Stimulated activated CD8-positive, alpha-beta memory T cell treated with anti-CD3 and anti-CD28 coated beads, Interleukin-15, amount 100 ng/mL, for 4 hours (primary cell): ENCODE results near the gene ASTN1.

Experiments
- DNase-seq, 2 donors: peaks; one replicate each; pipeline ENCODE4 v3.0.0-alpha.2; 2020; ENCODE audit warnings: low read depth in 2 of 2

ASTN1 gene

DNA sequence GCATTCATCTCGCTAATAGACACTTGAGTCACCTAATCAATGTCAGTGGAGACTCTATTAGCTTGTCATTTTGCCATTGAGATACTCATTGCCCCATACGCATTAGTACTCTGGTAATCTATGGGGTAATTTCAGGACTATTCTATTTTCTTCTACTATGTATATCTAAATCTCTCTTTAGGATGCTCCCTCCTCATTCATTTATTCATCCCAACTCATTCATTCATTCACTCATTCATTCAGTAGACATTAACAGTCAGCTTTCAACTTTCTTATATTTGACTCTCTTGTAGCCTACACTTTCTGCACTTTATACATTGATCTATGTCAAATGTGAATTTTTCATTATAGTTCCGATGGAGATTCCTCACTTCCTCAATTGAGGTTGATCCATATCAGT, 170.9 kb downstream of the ASTN1 start:
- DNase-seq: no peak

DNA sequence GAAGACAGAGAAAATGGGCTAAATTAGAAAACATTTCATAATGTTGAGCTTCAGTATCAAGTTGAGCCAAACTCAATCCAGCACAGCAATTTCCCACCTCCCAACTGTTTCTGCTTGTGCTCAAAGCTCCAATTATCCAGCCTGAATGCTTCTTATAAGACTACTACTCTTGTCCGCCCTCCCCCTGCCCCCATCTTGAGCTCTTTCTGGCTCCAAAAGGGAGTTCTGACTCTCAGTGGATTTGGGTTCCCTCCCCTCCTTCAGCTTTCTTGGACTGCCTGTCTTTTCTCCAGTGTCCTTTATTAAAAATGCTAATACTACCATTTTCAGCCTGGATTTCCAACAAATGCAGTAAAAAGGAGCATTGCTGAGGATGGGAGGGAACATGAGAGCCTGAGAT, 174.8 kb downstream of the ASTN1 start:
- DNase-seq: no peak

DNA sequence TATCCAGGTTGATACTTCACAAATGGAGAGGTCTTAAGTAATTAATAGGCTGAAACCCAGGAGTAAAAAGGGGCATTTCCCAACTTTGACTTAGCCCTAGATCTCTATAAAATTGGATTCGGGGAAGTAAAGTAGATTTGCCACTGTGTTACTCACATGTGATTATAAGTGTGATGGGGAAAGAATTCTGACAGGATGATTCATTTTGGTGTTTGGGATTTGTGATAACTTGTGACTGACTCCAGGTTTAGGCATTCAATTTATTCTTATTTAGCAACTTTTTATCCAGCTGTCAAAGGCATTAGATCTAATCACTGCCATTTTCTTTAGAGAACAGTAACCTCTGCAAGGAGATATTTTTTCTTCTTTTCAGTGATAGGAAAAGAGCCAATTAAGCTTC, 175.5 kb downstream of the ASTN1 start:
- DNase-seq: no peak

DNA sequence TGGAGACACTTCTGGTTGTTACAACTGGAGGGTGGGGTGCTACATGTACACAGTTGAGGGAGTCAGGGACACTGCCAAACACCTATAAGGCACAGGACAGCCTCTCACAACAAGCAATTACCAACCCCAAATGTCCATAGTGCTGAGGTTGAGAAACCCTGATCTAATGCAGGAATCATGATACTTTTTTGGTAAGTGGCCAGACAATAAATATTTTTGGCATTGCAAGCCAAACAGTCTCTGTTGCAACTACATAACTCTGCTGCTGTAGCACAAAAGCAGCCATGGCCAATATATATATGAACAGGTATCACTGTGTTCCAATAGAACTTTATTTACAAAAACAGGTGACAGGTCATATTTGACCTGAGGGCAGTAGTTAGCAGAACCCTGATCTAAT, 177.5 kb downstream of the ASTN1 start:
- no peak for DNase-seq

DNA sequence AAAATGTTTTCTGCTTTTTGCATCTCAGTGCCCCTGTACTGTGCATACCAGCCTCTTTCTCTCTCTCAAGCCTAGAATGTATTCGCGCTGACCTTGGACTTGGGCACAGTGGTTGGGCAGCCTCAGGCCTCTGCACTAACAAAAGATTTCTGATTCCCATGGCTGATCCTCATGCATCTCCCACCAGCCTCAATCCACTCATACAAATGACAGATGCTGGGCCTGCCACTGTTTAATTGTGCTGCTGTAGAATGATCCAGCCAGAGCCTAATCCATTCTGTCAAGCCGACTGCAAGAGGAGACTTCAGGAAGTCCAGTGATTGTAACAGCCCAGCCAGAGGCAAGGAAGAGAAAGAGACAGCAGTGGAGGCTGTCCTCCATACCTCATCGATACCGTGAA, 180.8 kb downstream of the ASTN1 start:
- no peak for DNase-seq

DNA sequence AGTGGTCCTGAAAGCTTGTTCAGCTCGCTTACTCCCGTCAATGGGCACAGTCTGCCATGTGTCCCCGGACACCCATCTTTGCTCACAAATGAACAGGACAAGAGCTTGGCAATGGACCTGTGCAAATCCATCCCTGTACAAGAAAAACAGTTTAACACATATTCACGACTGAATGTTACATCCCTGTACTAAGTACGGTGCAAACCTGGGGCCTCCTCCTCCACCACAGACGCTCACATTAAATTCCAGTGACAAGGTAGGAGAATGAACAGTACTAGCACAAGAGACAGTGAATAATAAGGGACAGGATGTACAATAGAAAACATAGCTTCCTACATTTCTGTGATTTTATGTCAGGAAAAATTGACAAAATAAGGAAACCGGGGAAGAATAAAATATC, 187.7 kb downstream of the ASTN1 start:
- no peak for DNase-seq

DNA sequence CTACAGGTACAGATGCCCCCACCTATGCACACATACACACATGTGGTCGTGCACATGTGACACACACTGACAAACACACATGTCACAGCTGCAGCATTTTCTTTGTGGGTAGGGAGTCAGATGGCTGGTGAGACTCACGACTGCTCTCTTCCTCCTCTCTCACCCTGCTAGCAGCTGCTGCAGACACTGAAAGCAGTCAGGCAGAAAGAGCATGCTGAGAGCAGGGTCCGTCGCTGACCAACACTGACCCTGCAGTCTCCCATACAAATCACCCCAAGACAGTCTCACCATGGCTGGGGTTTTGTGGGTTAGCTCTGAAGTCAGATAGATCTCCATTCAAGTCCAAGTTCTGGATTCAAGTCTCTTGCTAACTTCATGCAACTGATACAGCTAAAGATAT, 188.3 kb downstream of the ASTN1 start:
- no peak for DNase-seq

DNA sequence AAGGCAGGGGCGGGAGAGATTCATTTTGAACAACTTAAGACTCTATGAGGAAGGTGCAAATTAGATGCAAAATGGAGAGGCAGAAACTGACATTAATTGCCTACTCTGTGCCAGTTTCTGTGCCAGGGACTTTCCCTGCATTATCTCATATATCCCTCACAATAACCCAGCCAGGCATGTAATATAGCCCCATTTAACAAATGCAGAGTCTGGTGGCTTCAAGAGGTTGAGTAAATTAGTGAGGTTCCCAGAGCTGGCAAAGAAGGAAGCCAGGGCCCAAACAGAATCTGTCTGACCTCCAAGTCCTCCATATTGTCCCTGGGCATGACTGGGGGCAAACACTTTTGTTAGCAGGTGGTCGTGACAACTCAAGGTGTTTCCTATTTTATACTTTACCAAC, 199.8 kb downstream of the ASTN1 start:
- DNase-seq: no peak

DNA sequence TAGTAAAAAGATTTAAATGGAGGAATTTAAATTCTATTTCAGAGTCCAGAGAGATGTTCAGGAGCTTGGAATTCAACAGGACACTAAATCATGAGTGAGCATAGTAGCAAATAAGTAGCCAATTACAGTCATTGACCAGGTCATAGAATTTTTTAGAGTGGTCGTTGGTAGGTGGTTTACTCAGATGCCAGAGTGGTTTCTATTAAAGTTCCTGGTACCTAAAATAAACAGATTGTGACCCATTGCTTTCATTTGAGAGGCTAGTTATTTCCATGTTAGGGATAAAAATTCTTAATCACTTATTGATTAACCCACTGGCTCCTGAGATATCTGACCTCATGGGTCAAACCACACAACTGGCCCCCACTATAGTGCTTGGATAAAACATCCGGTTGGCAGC, 201.3 kb downstream of the ASTN1 start:
- no peak for DNase-seq

DNA sequence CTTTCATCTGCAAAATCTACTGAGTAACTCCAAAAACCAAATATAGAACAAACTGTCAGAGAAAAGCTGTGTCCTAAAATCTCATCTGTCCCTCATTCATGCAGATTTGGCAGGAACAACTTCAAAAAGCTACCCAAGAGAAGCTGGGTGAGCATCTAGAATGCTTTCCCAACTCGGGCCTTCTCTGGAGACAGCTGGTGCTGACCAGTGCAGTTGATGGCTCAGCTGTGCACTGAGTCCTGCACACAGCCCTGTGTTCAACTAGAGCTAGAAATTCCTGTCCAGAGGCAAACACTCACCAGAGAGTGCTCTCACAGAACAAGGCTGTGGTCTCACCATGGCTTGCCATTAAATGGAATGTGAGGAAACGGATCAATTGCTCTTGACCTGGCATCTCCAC, 202.8 kb downstream of the ASTN1 start:
- no peak for DNase-seq

DNA sequence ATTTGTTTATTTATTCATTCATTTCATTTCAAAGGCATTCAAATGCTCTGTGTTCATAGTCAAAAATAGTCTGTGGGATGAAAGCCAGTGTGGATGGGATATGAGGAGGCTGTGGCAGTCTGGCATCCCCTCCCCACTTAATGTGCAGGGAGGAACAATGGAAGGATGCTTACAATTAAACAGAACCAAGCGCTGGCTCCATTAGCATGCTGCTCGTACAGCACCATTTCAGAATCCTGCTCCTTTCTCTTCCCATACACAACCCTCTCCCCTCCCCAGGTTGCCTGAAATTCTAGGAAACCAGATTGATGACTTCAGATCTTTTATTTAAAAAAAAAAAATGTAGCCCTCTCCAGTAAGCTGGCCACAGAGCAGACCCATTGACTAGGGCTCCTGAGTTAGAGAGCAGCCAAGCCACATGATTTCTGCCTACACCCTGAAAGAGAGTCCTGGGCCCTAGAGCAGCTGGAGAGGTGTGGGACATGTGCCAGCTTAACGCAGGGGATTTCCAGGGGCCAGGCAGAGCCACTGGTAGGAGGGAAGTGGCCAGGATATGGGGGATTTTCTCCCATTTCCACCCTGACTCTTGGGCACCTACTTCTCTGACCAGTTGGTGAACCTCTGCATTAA, 205.2 kb downstream of the ASTN1 start:
- no peak for DNase-seq

DNA sequence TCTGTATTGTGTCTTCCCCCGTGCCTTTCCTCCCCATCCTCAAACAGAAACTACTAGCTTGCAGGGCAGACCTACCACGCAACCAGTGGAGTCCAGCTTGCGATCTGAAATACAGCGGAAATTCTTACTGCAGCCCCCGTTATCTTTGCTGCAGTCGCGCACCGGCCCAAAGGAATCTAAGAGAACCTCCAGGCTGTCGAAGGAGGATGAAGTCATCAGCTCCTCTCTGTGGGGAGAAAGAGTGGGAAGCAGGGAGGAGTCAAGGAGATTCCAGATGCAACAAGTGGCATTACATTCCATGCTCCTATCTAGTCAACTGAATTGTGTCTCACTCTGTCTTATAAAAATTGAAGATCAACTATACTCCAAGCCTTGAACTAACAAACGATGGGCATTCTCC, 206.9 kb downstream of the ASTN1 start:
- no peak for DNase-seq

DNA sequence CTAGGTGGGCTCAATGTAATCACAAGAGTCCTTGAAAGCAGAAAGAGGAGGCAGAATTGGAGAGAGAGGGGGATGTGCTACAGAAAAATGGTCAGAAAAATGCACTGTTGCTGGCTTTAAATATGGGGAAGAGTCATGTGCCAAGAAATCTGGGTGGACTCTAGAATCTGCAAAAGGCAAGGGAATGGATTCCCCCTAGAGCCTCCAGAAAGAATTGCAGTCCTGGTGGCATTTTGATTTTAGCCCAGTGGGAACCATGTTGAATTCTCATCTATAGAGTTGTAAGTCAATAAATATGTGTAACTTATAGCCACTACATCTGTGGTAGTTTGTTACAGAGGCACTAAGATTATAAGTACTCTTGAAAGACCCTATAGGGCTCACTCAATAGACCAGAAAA, 210.3 kb downstream of the ASTN1 start:
- DNase-seq: no peak

DNA sequence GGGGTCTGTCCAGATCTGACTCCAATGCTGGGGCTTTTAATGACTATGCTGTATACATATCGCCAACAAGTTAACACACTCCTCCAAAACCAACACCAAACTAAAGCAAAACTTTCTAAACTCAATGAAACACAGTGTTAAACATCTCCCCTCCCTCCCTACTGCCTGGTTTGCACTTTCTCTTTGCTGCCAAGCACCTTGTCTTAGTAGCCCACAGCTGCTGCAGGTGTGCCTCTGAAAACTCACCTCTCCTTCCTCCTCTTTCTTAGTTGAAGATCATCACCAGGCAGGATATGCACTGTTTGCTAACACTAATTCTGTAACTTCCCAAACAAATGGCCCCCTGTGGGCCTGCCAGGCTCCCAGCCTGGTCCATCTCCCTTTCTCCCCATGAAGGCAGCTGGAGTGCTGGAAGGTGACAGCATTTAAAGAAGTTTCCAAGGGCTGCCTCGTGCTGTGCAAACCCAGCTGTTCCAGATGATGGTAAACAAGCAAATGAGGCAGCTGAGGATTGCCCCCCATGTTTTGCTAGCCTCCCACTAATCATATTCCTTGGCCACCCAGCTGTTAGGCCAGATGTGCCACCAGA, 213.7 kb downstream of the ASTN1 start:
- no peak for DNase-seq

DNA sequence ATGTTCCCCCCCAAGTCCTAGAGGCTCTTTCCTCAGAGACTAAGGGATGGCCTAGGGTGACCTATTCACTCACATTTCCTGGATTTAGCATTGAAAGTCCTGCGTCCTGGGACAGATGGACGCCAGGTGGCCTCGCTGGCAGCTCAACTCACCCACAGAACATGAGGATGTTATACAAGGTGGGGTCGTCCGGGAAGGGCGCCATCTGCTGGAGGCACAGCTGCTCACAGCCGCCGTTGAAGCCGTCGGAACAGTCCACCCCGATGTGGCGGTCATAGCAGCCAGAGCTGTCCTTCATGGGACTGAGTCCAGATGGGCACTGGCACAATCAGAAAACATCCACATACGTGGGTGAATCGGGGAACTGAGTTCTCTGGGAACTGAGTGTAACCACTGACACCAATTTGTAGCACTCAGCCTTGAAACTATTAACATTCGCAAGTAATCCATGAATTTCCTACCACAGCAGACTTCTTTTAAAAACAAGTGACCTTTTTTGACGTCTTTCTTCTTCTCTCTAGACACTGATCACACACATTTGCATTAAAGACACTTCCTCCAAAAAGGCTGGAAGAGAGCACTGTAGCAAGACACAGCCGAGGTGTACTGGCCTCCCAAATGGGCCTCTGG, 215.4 kb downstream of the ASTN1 start:
- no peak for DNase-seq

DNA sequence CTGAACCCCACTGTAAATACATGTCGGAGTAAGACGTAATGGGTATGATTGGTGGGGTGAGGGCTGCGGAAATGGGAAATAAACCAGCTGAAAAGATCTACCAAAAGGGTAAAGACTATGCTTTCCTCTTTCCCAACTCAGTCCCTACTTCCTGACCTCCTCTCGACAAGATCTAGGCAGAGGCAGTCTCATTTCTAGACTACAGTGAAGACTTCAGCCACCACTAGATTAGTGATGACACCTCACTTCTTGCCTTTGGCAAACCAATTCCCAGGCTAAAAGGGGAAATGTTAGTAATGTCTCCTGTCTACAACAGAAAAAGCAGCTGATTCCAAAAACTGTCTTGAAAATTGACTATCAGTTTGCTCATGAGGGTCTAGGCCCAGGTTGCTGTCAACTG, 219.9 kb downstream of the ASTN1 start:
- no peak for DNase-seq

DNA sequence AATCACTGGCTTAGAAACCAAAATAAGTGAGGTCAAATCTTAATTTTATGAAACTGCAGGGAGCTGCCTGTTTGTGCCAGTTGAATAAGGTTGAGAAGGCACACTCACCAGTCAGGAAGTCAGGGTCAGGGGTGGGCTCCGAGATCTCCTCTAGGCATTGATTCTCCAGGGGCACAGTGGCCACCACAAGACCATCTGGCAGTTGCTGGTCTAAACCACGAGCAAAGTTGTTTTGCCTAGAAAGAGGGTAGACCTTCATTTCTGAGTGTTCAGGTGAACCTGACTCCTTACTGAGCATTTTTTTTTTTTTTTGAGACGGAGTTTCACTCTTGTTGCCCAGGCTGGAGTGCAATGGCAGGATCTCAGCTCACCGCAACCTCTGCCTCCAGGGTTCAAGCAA, 220.7 kb downstream of the ASTN1 start:
- no peak for DNase-seq

DNA sequence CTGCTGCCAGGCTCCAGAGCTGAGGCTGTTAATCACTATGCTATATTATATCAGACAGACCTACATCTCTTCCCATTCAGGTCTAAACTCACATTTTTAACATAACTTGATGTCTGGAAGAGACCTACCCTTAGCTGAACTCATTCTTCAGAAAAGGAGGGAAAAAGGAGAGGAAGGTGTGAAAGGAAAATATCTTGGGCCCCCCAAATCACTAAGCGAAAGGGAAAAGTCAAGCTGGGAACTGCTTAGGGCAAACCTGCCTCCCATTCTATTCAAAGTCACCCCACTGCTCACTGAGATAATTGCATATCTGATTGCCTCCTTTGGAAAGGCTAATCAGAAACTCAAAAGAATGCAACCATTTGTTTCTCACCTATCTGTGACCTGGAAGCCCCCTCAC, 222.2 kb downstream of the ASTN1 start:
- DNase-seq: no peak

DNA sequence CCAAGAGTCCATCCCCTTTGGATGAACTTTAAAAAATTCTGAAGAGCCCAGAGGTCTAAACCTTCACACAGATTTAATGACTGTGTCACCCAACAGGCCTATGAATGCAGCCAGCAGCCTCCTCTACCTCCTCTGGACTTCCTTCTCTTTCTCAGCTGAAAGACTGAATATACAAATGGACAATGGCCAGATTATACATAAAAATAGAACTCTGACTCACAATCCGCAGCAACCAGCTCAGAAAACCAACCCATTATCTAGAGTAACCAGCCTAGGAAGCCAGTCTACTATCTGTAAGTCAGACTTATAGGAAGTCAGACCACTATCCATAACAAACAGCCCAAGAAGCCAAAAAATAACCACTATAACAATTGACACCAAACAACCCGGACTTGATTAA, 224.5 kb downstream of the ASTN1 start:
- no peak for DNase-seq

DNA sequence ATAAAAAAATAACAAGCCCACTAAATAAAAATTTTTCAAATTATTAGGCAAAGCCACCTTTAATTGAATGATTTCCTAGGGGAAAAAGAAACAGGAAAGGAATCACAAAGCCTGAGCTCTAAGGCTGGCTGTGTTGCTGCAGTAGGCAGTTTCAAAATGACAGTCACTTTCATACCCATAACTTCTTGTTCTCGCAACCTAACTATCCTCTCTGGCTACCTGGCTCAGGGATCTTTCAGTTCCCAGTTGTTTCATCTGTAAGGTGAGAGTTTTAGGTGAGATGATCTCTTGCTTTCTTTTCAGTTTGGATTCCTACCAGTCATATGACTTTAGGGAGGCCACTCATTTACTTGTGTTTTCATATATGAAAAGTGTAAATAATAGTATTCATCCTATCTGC, 226.1 kb downstream of the ASTN1 start:
- no peak for DNase-seq

DNA sequence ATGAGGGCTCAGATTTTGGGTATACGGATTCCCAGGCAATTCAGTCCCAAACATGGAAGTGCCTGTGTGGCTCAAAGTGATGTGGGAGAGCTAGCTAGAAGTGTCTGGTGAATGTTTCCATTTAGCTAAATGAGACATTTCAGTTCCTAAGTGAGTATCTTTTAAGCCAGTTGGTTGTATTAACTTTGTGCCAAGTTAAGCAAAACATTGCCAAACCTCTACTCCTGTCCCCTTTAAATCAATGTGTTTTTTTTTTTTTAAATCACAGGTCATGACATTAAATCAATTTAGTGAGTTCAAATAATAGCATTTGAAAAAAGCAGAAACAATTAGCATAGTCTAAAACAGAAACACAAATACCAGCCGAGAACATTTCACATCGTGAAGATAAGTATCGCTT, 230.1 kb downstream of the ASTN1 start:
- no peak for DNase-seq

DNA sequence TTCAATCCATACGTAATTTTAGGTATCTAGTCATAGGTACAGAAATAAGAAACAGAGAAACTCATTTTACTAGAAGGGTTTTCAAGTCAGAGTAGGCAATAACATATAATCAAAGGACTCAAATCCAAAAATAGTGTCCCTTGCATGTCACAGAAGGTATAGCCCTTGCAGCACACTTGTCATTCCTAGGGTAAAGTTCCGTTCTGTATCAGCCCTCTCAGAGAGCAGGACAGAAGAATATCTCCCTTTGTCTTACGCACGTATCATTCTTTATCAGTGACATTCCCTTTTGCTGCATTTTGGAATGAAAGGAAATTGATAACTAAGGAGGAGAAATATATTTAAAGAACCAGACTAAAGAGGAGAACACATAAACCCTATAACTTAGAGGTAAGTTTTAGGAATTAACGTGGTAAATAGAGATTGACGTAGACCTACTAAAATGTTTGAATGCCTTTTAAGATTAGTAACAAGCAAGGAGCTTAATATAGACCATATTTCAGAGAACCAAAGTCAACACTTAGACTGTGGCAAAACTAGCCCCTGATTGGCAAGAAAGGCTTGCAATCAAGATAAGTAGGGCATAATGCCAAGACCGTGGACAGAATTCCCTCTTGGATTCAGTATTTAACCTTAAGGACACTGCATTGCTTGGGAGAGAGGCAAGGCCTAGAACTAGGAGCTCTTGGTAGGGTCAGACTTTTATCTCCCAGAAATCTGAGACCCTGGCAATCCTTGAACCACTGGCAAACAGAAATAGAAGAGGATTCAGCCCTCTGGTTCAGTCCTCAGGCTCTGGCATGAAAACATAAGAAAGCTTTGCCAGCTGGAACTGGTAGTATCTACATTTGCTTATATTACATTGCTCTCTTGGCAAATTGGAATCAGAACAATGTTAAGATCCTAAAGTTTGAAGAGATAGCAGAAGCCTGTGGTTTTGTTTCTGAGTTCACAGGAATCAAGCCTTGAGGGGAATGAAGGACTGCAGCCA, 232.1 kb downstream of the ASTN1 start:
- no peak for DNase-seq

DNA sequence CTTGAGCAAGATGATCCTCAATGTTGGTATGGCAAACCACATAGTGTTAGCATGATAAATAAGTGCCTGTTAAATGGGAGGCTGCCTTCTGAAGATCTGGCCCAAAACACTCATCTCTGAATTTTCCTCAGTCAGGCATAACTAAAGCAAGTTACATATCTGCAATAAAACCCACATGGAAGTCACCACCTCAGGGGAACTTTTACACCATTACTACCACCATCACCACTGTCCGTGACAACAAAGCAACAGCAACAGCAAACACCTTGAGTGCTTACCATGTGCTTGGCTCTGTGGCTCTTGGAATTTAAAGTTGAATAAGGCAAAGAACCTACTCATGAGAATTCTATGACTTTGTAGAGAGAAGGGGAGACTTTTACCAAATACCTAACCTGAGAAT, 233.0 kb downstream of the ASTN1 start:
- no peak for DNase-seq
